H1 (cell line): ENCODE measurements around the gene PTX4. TPM values are rescaled to one million over a fixed set of nuclear protein-coding genes. Genes with fewer than 3 reads are reported as not detected.

Experiments used
- CTCF ChIA-PET: fragments of 300-600 bp; sonication (Branson Sonifier 250); formaldehyde crosslinking; loops from one replicate; lab custom pipeline; 2021; ENCODE audit not compliant: partially characterized antibody; lab: Charles Lee
- POLR2A ChIA-PET: fragments of 300-600 bp; sonication (Branson Sonifier 250); formaldehyde crosslinking; loops from one replicate; lab custom pipeline; 2021; ENCODE audit warnings: inconsistent platforms; ENCODE audit not compliant: partially characterized antibody; lab: Charles Lee
- DNase-seq, 2 experiments: peaks; one replicate each; pipeline versions ENCODE4 v3.0.0 to v3.0.0-alpha.2; 2010 to 2022; ENCODE audit warnings: low spot score in 2 of 2, low read depth in 1 of 2, mixed read lengths in 1 of 2
- FAIRE-seq: peaks from 2 replicates; lab custom pipeline; 2011; peaks lifted over from hg19 to GRCh38; lab: Jason Lieb, UNC
- H2AFZ ChIP-seq: 2 replicates; pipeline ENCODE4 v1.8.1; 2012; ENCODE audit warnings: low read length, inconsistent platforms
- H2AK5ac ChIP-seq: 2 replicates; pipeline ENCODE4 v1.6.1; 2013; ENCODE audit warnings: low read depth, low read length
- H2BK120ac ChIP-seq: replicated peaks from 2 replicates; pipeline ENCODE3; 2013; ENCODE audit warnings: low read depth, low read length, inconsistent platforms
- H2BK12ac ChIP-seq: 2 replicates; pipeline ENCODE4 v1.6.1; 2013; ENCODE audit warnings: low read depth, low read length
- H2BK15ac ChIP-seq: 2 replicates; pipeline ENCODE4 v1.6.1; 2013; ENCODE audit warnings: low read length
- H2BK20ac ChIP-seq: 2 replicates; pipeline ENCODE4 v1.6.1; 2013; ENCODE audit warnings: low read length
- H2BK5ac ChIP-seq: 2 replicates; pipeline ENCODE4 v1.6.1; 2013; ENCODE audit warnings: low read depth, low read length
- H3K14ac ChIP-seq: 2 replicates; pipeline ENCODE4 v1.6.1; 2013; ENCODE audit warnings: inconsistent platforms; ENCODE audit not compliant: insufficient read length
- H3K18ac ChIP-seq: 2 replicates; pipeline ENCODE4 v1.6.1; 2013; ENCODE audit warnings: low read length; ENCODE audit errors: extremely low read depth
- H3K23ac ChIP-seq: 2 replicates; pipeline ENCODE4 v1.6.1; 2013; ENCODE audit warnings: inconsistent platforms; ENCODE audit not compliant: insufficient read length
- H3K23me2 ChIP-seq: 2 replicates; pipeline ENCODE4 v1.6.1; 2013; ENCODE audit warnings: low read depth, low read length
- H3K27ac ChIP-seq: 2 replicates; pipeline ENCODE4 v1.6.1; 2011; ENCODE audit warnings: low read depth, low read length, inconsistent platforms
- H3K27me3 ChIP-seq, 4 experiments: replicated peaks in 1 of 4; 1 replicate in 1 of 4; 2 replicates in 3 of 4; pipeline versions ENCODE4 v1.6.1 to v1.8.1; 2011 to 2013; ENCODE audit warnings: low read length in 3 of 4, mild to moderate bottlenecking in 3 of 4, inconsistent platforms in 2 of 4, mixed read lengths in 2 of 4, moderate library complexity in 1 of 4; ENCODE audit not compliant: control insufficient read depth in 3 of 4, insufficient read depth in 3 of 4; ENCODE audit errors: extremely low read depth in 1 of 4
- H3K36me3 ChIP-seq, 4 experiments: 2 replicates each; pipeline versions ENCODE4 v1.6.1 to v1.8.1; 2011 to 2013; ENCODE audit warnings: mild to moderate bottlenecking in 4 of 4, low read length in 3 of 4, moderate library complexity in 2 of 4, control low read depth in 1 of 4, inconsistent platforms in 1 of 4; ENCODE audit not compliant: insufficient read depth in 4 of 4, control insufficient read depth in 2 of 4
- H3K4ac ChIP-seq: replicated peaks from 2 replicates; pipeline ENCODE3; 2013; ENCODE audit warnings: low read length, low read depth, mixed read lengths, inconsistent platforms; ENCODE audit not compliant: insufficient read length
- H3K4me1 ChIP-seq, 4 experiments: replicated peaks in 1 of 4; 1 replicate in 1 of 4; 2 replicates in 3 of 4; pipeline versions ENCODE4 v1.6.1 to v1.8.1; 2011 to 2013; ENCODE audit warnings: low read length in 3 of 4, inconsistent platforms in 2 of 4, mixed read lengths in 1 of 4; ENCODE audit not compliant: insufficient read depth in 4 of 4, control insufficient read depth in 3 of 4
- H3K4me2 ChIP-seq, 2 experiments: 2 replicates each; pipeline versions ENCODE4 v1.6.1 to v1.8.1; 2011 to 2013; ENCODE audit warnings: low read depth in 2 of 2, low read length in 2 of 2, control low read depth in 1 of 2, inconsistent platforms in 1 of 2, mild to moderate bottlenecking in 1 of 2; ENCODE audit not compliant: insufficient read depth in 1 of 2
- H3K4me3 ChIP-seq, 4 experiments: fragments of 200-600, 300-600 bp in 1 of 4; sonication (generic), shearing (Covaris generic), sonication (Bioruptor Twin) in 1 of 4; 2 replicates each; pipeline versions ENCODE4 v1.5.1 to v1.8.1; 2011 to 2016; ENCODE audit warnings: low read length in 4 of 4, low read depth in 3 of 4, control low read depth in 2 of 4, inconsistent platforms in 2 of 4, mild to moderate bottlenecking in 2 of 4, mixed read lengths in 1 of 4, moderate library complexity in 1 of 4; ENCODE audit not compliant: insufficient read depth in 2 of 4; ENCODE audit errors: extremely low read depth in 1 of 4
- H3K56ac ChIP-seq: replicated peaks from 2 replicates; pipeline ENCODE3; 2013; ENCODE audit warnings: low read depth, mild to moderate bottlenecking, mixed read lengths, low read length, inconsistent platforms; ENCODE audit not compliant: insufficient read length
- H3K79me1 ChIP-seq: 2 replicates; pipeline ENCODE4 v1.6.1; 2013; ENCODE audit warnings: low read depth, low read length, control low read depth
- H3K79me2 ChIP-seq, 2 experiments: 2 replicates each; pipeline versions ENCODE4 v1.6.1 to v1.8.1; 2012 to 2013; ENCODE audit warnings: low read length in 2 of 2, mild to moderate bottlenecking in 2 of 2, inconsistent platforms in 1 of 2; ENCODE audit not compliant: insufficient read depth in 2 of 2, control insufficient read depth in 1 of 2
- H3K9ac ChIP-seq, 4 experiments: replicated peaks in 1 of 4; 1 replicate in 1 of 4; 2 replicates in 3 of 4; pipeline versions ENCODE4 v1.6.1 to v1.8.1; 2011 to 2013; ENCODE audit warnings: low read depth in 3 of 4, low read length in 3 of 4, control low read depth in 2 of 4, mild to moderate bottlenecking in 2 of 4, moderate library complexity in 2 of 4, inconsistent platforms in 1 of 4; ENCODE audit errors: extremely low read depth in 1 of 4
- H3K9me3 ChIP-seq, 2 experiments: 2 replicates each; pipeline versions ENCODE4 v1.6.1 to v1.8.1; 2012 to 2013; ENCODE audit warnings: mild to moderate bottlenecking in 2 of 2, moderate library complexity in 2 of 2, control low read depth in 1 of 2, inconsistent platforms in 1 of 2, low read depth in 1 of 2, low read length in 1 of 2, mixed read lengths in 1 of 2; ENCODE audit not compliant: insufficient read depth in 2 of 2
- H4K20me1 ChIP-seq, 2 experiments: replicated peaks in 1 of 2; 2 replicates each; pipeline versions ENCODE3 to v1.8.1; 2011 to 2013; ENCODE audit warnings: inconsistent platforms in 2 of 2, low read length in 2 of 2, mild to moderate bottlenecking in 1 of 2; ENCODE audit not compliant: insufficient read depth in 2 of 2, control insufficient read depth in 1 of 2
- H4K5ac ChIP-seq: 2 replicates; pipeline ENCODE4 v1.6.1; 2013; ENCODE audit warnings: low read length, low read depth, mixed read lengths, inconsistent platforms; ENCODE audit not compliant: insufficient read length
- H4K8ac ChIP-seq: 2 replicates; pipeline ENCODE4 v1.8.0; 2013; ENCODE audit warnings: mild to moderate bottlenecking, moderate library complexity, low read length, inconsistent platforms; ENCODE audit not compliant: insufficient read depth; ENCODE audit errors: extremely low read depth
- H4K91ac ChIP-seq: replicated peaks from 2 replicates; pipeline ENCODE3; 2013; ENCODE audit warnings: low read length, mixed read lengths, inconsistent platforms; ENCODE audit not compliant: insufficient read length
- ASH2L ChIP-seq: fragments of 200-600, 300-600 bp; sonication (generic); IDR thresholded peaks from one replicate; pipeline ENCODE4 v1.7.1; 2017; ENCODE audit warnings: low read length
- ATF2 ChIP-seq: IDR thresholded peaks from 2 replicates; pipeline ENCODE4 v1.6.1; 2012; ENCODE audit warnings: low read length, inconsistent platforms
- BRCA1 ChIP-seq: IDR thresholded peaks from 2 replicates; pipeline ENCODE4 v1.6.1; 2012; ENCODE audit warnings: low read depth, low read length, improper control_type of control experiment
- HDAC2 ChIP-seq, 2 experiments: fragments of 300-600 bp in 1 of 2; sonication (generic) in 1 of 2; IDR thresholded peaks; 2 replicates each; pipeline ENCODE4 v1.6.1; 2011 to 2012; ENCODE audit warnings: low read depth in 2 of 2, low read length in 2 of 2, mild to moderate bottlenecking in 2 of 2, moderate library complexity in 2 of 2, borderline replicate concordance in 1 of 2, inconsistent platforms in 1 of 2
- MAFK ChIP-seq: IDR thresholded peaks from 2 replicates; pipeline ENCODE4 v1.6.1; 2012; ENCODE audit warnings: low read depth, mild to moderate bottlenecking, improper control_type of control experiment, low read length
- SIX5 ChIP-seq: IDR thresholded peaks from 2 replicates; pipeline ENCODE4 v1.6.1; 2011; ENCODE audit warnings: mild to moderate bottlenecking, low read depth, low read length
- USF2 ChIP-seq: IDR thresholded peaks from 2 replicates; pipeline ENCODE4 v1.6.1; 2011; ENCODE audit warnings: low read length, improper control_type of control experiment
- WGBS, 2 experiments: shearing (Covaris generic) in 1 of 2; methylation state at CpG; one replicate each; pipeline versions ENCODE4 v1.1.6 to v1.1.7; 2013 to 2015; ENCODE audit warnings: low lambda C conversion rate in 2 of 2, mixed read lengths in 2 of 2, inconsistent platforms in 1 of 2, low coverage in 1 of 2, missing lambda C conversion rate in 1 of 2; ENCODE audit not compliant: insufficient replicate concordance in 2 of 2, insufficient coverage in 1 of 2, insufficient read length in 1 of 2; ENCODE audit errors: extremely low coverage in 1 of 2, missing lambda C conversion rate in 1 of 2; 5-methylcytosine and 5-hydroxymethylcytosine counted together
- polyA plus RNA-seq, 7 experiments: library from polyadenylated mRNA; depleted of rRNA in 3 of 7; stranded (reverse) in 5 of 7; unstranded in 2 of 7; fragments of >200 nt in 5 of 7; fragments of 200-250 nt in 2 of 7; gene quantifications; 1 replicate in 5 of 7; 2 replicates in 1 of 7; 4 replicates in 1 of 7; pipeline versions ENCODE4 v1.2.1 to v1.2.3, GENCODE V29; 2011 to 2013; ENCODE audit warnings: missing spikeins in 2 of 7, mixed read lengths in 2 of 7
- total RNA-seq: library from RNA; stranded (reverse); fragmentation: NEBNext Ultra II Directional; extraction: Animal tissue kit (Norgen Biotek cat#: 25700); gene quantifications from 2 replicates; pipeline ENCODE4 v1.2.1, GENCODE V29; 2021

Gene PTX4
- total and polyA plus RNA-seq, 2 of the 8 experiments (the other 6 are each of a cell fraction or from before 2014, with no cell fraction given) = not detected

- peak within 1 kb of the TSS; percentile 51 for H3K18ac ChIP-seq
- H2BK12ac ChIP-seq = no peak within 1 kb of the TSS
- H2AFZ ChIP-seq = no peak within 1 kb of the TSS; the same call in 1 of the 2 replicates
- WGBS, 2 experiments = 7% methylated on average over 53 of the region's 99 CpGs; no CpG with 5 or more reads in 1 of the 2 experiments
- peak within 1 kb of the TSS; percentile 60; the same call in 1 of the 2 replicates for H3K27ac ChIP-seq
- peak within 1 kb of the TSS; percentile 38 for H2BK120ac ChIP-seq
- H3K56ac ChIP-seq = no peak within 1 kb of the TSS
- DNase-seq (peak; percentile 25 to 93), FAIRE-seq (no peak)
- H3K36me3 ChIP-seq = no peaks in the 10 kb centered on the region
- no peak within 1 kb of the TSS for H2BK20ac ChIP-seq
- H3K23me2 ChIP-seq = peaks cover 8% of the 10 kb centered on the region
- peaks cover 0 to 5% (median 0%) of the 10 kb centered on the region in 4 experiments; a peak in 2 of 7 replicates for H3K27me3 ChIP-seq
- H3K79me2 ChIP-seq = peaks cover 4 to 40% of the 10 kb centered on the region in 2 experiments
- no peak within 1 kb of the TSS for H3K14ac ChIP-seq
- H4K20me1 ChIP-seq = peaks cover 4 to 5% of the 10 kb centered on the region in 2 experiments
- peak within 1 kb of the TSS; percentile 47 for H4K5ac ChIP-seq
- ChIA-PET CTCF (interaction anchor here (0.7 to 1.4 kb wide), 2 partner anchors 19 to 92 kb away, joined by 3 to 4 read pairs; no protein-coding TSS in a partner anchor), POLR2A (interaction anchor here (1.1 to 1.3 kb wide), 2 partner anchors 10 to 50 kb away, joined by 3 read pairs; no protein-coding TSS in a partner anchor)
- peaks cover 5 to 8% of the 10 kb centered on the region in 2 experiments; a peak in 2 of 4 replicates for H3K9me3 ChIP-seq
- peak within 1 kb of the TSS; percentile 90 to 97 for H3K4me2 ChIP-seq
- H3K79me1 ChIP-seq = peaks cover 19% of the 10 kb centered on the region
- peak within 1 kb of the TSS; percentile 35; the same call in 1 of the 2 replicates for H2BK5ac ChIP-seq
- peaks cover 0 to 7% (median under 1%) of the 10 kb centered on the region in 4 experiments; a peak in 3 of 7 replicates for H3K4me1 ChIP-seq
- peak within 1 kb of the TSS; percentile 65 for H4K91ac ChIP-seq
- H3K4me3 ChIP-seq = peak within 1 kb of the TSS; percentile 48 to 72 (median 60)
- no peak within 1 kb of the TSS for H3K23ac ChIP-seq
- H2AK5ac ChIP-seq = peak within 1 kb of the TSS; percentile 71; the same call in 1 of the 2 replicates
- no peak within 1 kb of the TSS for H2BK15ac ChIP-seq
- H3K4ac ChIP-seq = no peak within 1 kb of the TSS
- H3K9ac ChIP-seq = peak within 1 kb of the TSS; percentile 62 to 91 (median 77)
- H4K8ac ChIP-seq = peak within 1 kb of the TSS; percentile 98
- peak; percentile 68 for TF ChIP-seq ASH2L
- TF ChIP-seq USF2 = peak; percentile 100
- TF ChIP-seq MAFK = no peak
- TF ChIP-seq BRCA1 = no peak
- TF ChIP-seq ATF2 = 0 out of 2 replicates have a peak, but pooled peaks have one; percentile 20
- peak in 1 of 2 experiments; percentile 78; a peak in 2 of 4 replicates for TF ChIP-seq HDAC2 (IDR thresholded peaks at IDR 0.05; ENCODE audit: borderline replicate concordance in 1 of 2, low read depth in 2 of 2, low read length in 2 of 2)
- no peak for TF ChIP-seq SIX5
These were observed 13.8 kb downstream of the PTX4 start, which contains the start of gene CLCN7 for GRCh38 chr16:1474796-1475551. TSS of gene CLCN7 (minus strand) at chr16:1475028. CDS start at chr16:1474974, 54 bp downstream.
